Thyroid gland (tissue), 4 donors: ENCODE data around the gene TCAP.

Experiments
- CTCF ChIP-seq, 6 experiments: fragments of 200-600 bp in 3 of 6; fragments of 450-650 bp in 3 of 6; sonication (generic) in 3 of 6; IDR thresholded peaks; one replicate each; pipeline ENCODE4 v1.5.1; 2016 to 2019; ENCODE audit warnings: antibody characterized with exemption in 6 of 6, mild to moderate bottlenecking in 2 of 6, inconsistent platforms in 1 of 6, moderate library complexity in 1 of 6
- POLR2A ChIP-seq, 2 donors: fragments of 450-650 bp; IDR thresholded peaks; one replicate each; pipeline ENCODE4 v1.6.1; 2017; ENCODE audit warnings: antibody characterized with exemption in 2 of 2, mild to moderate bottlenecking in 2 of 2, moderate library complexity in 1 of 2

GRCh38 chr17:39623356-39623950, 41.7 kb upstream of the TCAP start:
- peak; percentile 74 to 96 (median 88) for TF ChIP-seq CTCF (IDR thresholded peaks at IDR 0.05)
- no peak for TF ChIP-seq POLR2A (IDR thresholded peaks at IDR 0.05)
